Measurements from ENCODE around the gene HSFX3. TPM values are rescaled to one million over a fixed set of nuclear protein-coding genes. Genes with fewer than 3 reads are reported as not detected.

Gene HSFX3
- total and polyA plus RNA-seq, 2 of the 13 experiments (the other 11 are each of a cell fraction or from before 2014, with no cell fraction given), result not detected

GRCh38 chrX:149504915-149505651 is 44.6 kb downstream of the HSFX3 start, which contains the start of gene IDS (continued):
- TF ChIP-seq ZNF292 (CRISPR knock-in tag; IDR thresholded peaks at IDR 0.05; ENCODE audit: borderline replicate concordance, low read depth) (no peak), ZNF672 (CRISPR knock-in tag; IDR thresholded peaks at IDR 0.05) (no peak), ZSCAN12 (CRISPR knock-in tag; IDR thresholded peaks at IDR 0.05) (no peak), HHEX (CRISPR knock-in tag; IDR thresholded peaks at IDR 0.05) (no peak), ZNF749 (CRISPR knock-in tag; IDR thresholded peaks at IDR 0.05; ENCODE audit: borderline replicate concordance) (no peak), NR2F6 (IDR thresholded peaks at IDR 0.05) (no peak), NR2F6 (CRISPR knock-in tag; IDR thresholded peaks at IDR 0.05) (no peak), AHDC1 (CRISPR knock-in tag; IDR thresholded peaks at IDR 0.05; ENCODE audit: borderline replicate concordance) (no peak), ZNF7 (CRISPR knock-in tag; IDR thresholded peaks at IDR 0.05) (no peak), ZNF282 (IDR thresholded peaks at IDR 0.05; ENCODE audit: partially characterized antibody) (no peak), ZNF367 (CRISPR knock-in tag; IDR thresholded peaks at IDR 0.05; ENCODE audit: borderline replicate concordance) (no peak), FOXO4 (CRISPR knock-in tag; conservative IDR thresholded peaks at IDR 0.05) (no peak), MEIS1 (CRISPR knock-in tag; IDR thresholded peaks at IDR 0.05; ENCODE audit: borderline replicate concordance) (no peak), MED1 (CRISPR knock-in tag; IDR thresholded peaks at IDR 0.05) (0 out of 2 replicates have a peak, but pooled peaks have one; percentile 29), PHF21A (CRISPR knock-in tag; IDR thresholded peaks at IDR 0.05) (no peak), TFDP2 (CRISPR knock-in tag; IDR thresholded peaks at IDR 0.05) (no peak), AHR (CRISPR knock-in tag; IDR thresholded peaks at IDR 0.05) (no peak), ZSCAN31 (CRISPR knock-in tag; IDR thresholded peaks at IDR 0.05; ENCODE audit: low read depth) (no peak), ZNF274 (CRISPR knock-in tag; IDR thresholded peaks at IDR 0.05) (no peak)
- TF ChIP-seq, protein P1, sequence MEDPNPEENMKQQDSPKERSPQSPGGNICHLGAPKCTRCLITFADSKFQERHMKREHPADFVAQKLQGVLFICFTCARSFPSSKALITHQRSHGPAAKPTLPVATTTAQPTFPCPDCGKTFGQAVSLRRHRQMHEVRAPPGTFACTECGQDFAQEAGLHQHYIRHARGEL (CRISPR knock-in tag; IDR thresholded peaks at IDR 0.05), result no peak
- TF ChIP-seq, protein P2, sequence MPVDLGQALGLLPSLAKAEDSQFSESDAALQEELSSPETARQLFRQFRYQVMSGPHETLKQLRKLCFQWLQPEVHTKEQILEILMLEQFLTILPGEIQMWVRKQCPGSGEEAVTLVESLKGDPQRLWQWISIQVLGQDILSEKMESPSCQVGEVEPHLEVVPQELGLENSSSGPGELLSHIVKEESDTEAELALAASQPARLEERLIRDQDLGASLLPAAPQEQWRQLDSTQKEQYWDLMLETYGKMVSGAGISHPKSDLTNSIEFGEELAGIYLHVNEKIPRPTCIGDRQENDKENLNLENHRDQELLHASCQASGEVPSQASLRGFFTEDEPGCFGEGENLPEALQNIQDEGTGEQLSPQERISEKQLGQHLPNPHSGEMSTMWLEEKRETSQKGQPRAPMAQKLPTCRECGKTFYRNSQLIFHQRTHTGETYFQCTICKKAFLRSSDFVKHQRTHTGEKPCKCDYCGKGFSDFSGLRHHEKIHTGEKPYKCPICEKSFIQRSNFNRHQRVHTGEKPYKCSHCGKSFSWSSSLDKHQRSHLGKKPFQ (CRISPR knock-in tag; IDR thresholded peaks at IDR 0.05; ENCODE audit: insufficient replicate concordance), result no peak
